PFSK-1 (cell line): ENCODE measurements around the gene ITGA7.

ENCODE experiments used
- POLR2AphosphoS5 ChIP-seq: IDR thresholded peaks from 2 replicates; pipeline ENCODE4 v1.6.1; 2012; ENCODE audit warnings: low read depth, mild to moderate bottlenecking, control low read depth, low read length, moderate library complexity
- REST ChIP-seq, 2 experiments: IDR thresholded peaks; 2 replicates each; pipeline versions ENCODE4 v1.6.1 to v1.8.0; 2011 to 2012; ENCODE audit warnings: low read depth in 2 of 2, low read length in 2 of 2, control low read depth in 1 of 2, inconsistent platforms in 1 of 2, mild to moderate bottlenecking in 1 of 2, moderate library complexity in 1 of 2; ENCODE audit not compliant: insufficient read depth in 1 of 2

- TF ChIP-seq POLR2AphosphoS5, result no peak
- no peak for TF ChIP-seq REST (IDR thresholded peaks at IDR 0.05; ENCODE audit: insufficient read depth in 1 of 2, low read depth in 2 of 2, low read length in 2 of 2)
Observed at GRCh38 chr12:55700255-55701018, 7.3 kb downstream of the ITGA7 start.
